K562 (cell line): ENCODE data around the gene CREB3L2. TPM values are rescaled to one million over a fixed set of nuclear protein-coding genes. Genes with fewer than 3 reads are reported as not detected.

ENCODE experiments used
- BRF1 ChIP-seq: IDR thresholded peaks from 3 replicates; pipeline ENCODE4 v1.6.1; 2011; ENCODE audit warnings: borderline replicate concordance, mild to moderate bottlenecking; ENCODE audit not compliant: insufficient read length; ENCODE audit errors: extremely low read depth
- DDX20 ChIP-seq: fragments of 450-650 bp; IDR thresholded peaks from 2 replicates; pipeline ENCODE4 v1.6.1; 2016; ENCODE audit warnings: missing genetic modification characterization, low read depth, mild to moderate bottlenecking, missing compliant biosample characterization, moderate library complexity
- ELF2 ChIP-seq: fragments of 250-450 bp; sonication (Bioruptor Pico); IDR thresholded peaks from 2 replicates; pipeline ENCODE4 v1.5.0; 2021; ENCODE audit warnings: mild to moderate bottlenecking
- ELK1 ChIP-seq: sonication (generic); formaldehyde crosslinking; IDR thresholded peaks from 2 replicates; pipeline ENCODE4 v1.8.1; 2022; ENCODE audit warnings: missing genetic modification reagents
- ESRRB ChIP-seq: fragments of 250-450 bp; sonication (Bioruptor Pico); IDR thresholded peaks from 2 replicates; pipeline ENCODE4 v1.5.0; 2020; ENCODE audit warnings: mild to moderate bottlenecking, moderate library complexity, borderline replicate concordance
- GATAD2B ChIP-seq: fragments of 450-650 bp; IDR thresholded peaks from 2 replicates; pipeline ENCODE4 v1.6.1; 2017; ENCODE audit warnings: mild to moderate bottlenecking, borderline replicate concordance
- ILF3 ChIP-seq: fragments of 450-650 bp; IDR thresholded peaks from 2 replicates; pipeline ENCODE4 v1.6.1; 2018; ENCODE audit warnings: antibody characterized with exemption, mild to moderate bottlenecking, moderate library complexity, borderline replicate concordance
- KLF16 ChIP-seq: IDR thresholded peaks from 2 replicates; pipeline ENCODE4 v1.6.1; 2016; ENCODE audit warnings: antibody characterized with exemption
- MAFF ChIP-seq: IDR thresholded peaks from 2 replicates; pipeline ENCODE4 v1.6.1; 2012; ENCODE audit warnings: low read length, improper control_type of control experiment
- MAFG ChIP-seq: fragments of 450-650 bp; conservative IDR thresholded peaks from 2 replicates; pipeline ENCODE4 v1.6.1; 2016; ENCODE audit warnings: missing genetic modification characterization, missing compliant biosample characterization
- MBD1 ChIP-seq: fragments of 250-450 bp; sonication (Bioruptor Pico); IDR thresholded peaks from 2 replicates; pipeline ENCODE4 v1.8.0; 2022; ENCODE audit warnings: inconsistent platforms
- NFATC3 ChIP-seq: fragments of 450-650 bp; IDR thresholded peaks from 2 replicates; pipeline ENCODE4 v1.6.1; 2017; ENCODE audit warnings: mild to moderate bottlenecking
- RAD21 ChIP-seq, 2 experiments: fragments of 250-450 bp in 1 of 2; fragments of 450-650 bp in 1 of 2; sonication (Bioruptor Pico) in 1 of 2; formaldehyde crosslinking in 1 of 2; IDR thresholded peaks in 1 of 2; conservative IDR thresholded peaks in 1 of 2; 2 replicates each; pipeline versions ENCODE4 v1.4.0 to v1.8.0; 2020 to 2022; ENCODE audit warnings: mild to moderate bottlenecking in 2 of 2, moderate library complexity in 1 of 2
- RB1 ChIP-seq: fragments of 450-650 bp; IDR thresholded peaks from 2 replicates; pipeline ENCODE4 v1.6.1; 2017; ENCODE audit warnings: low read depth, mild to moderate bottlenecking
- SIRT6 ChIP-seq: IDR thresholded peaks from one replicate; pipeline ENCODE4 v1.6.1; 2012; ENCODE audit warnings: low read depth, mild to moderate bottlenecking, control low read depth, inconsistent platforms, low read length, moderate library complexity
- SMAD3 ChIP-seq: fragments of 450-650 bp; formaldehyde crosslinking; conservative IDR thresholded peaks from 2 replicates; pipeline ENCODE4 v1.4.0; 2020; ENCODE audit warnings: mild to moderate bottlenecking
- SP2 ChIP-seq: IDR thresholded peaks from 2 replicates; pipeline ENCODE4 v1.6.1; 2011; ENCODE audit warnings: mild to moderate bottlenecking, low read depth, low read length, moderate library complexity; ENCODE audit not compliant: poor library complexity, severe bottlenecking; ENCODE audit errors: extremely low read depth
- STAG1 ChIP-seq: sonication (generic); formaldehyde crosslinking; IDR thresholded peaks from 2 replicates; pipeline ENCODE4 v1.5.0; 2020; ENCODE audit warnings: missing genetic modification reagents, borderline replicate concordance
- ZBTB8A ChIP-seq: fragments of 450-650 bp; IDR thresholded peaks from 2 replicates; pipeline ENCODE4 v1.6.1; 2018; ENCODE audit warnings: mild to moderate bottlenecking, moderate library complexity; ENCODE audit not compliant: partially characterized antibody
- ZNF561 ChIP-seq: fragments of 450-650 bp; formaldehyde crosslinking; conservative IDR thresholded peaks from 2 replicates; pipeline ENCODE4 v1.4.0; 2020; ENCODE audit warnings: mild to moderate bottlenecking, moderate library complexity
- ZNF589 ChIP-seq: fragments of 200-800 bp; sonication (Bioruptor generic); IDR thresholded peaks from 2 replicates; pipeline ENCODE4 v1.6.1; 2016; ENCODE audit warnings: low read depth, missing genetic modification characterization, missing compliant biosample characterization
- polyA plus RNA-seq, 8 experiments: library from polyadenylated mRNA; depleted of rRNA in 4 of 8; stranded (reverse) in 5 of 8; unstranded in 3 of 8; fragments of >200 nt; fragmentation: Nextera tagmentation in 2 of 8; fragmentation: Illumina TruSeq in 1 of 8; extraction: Ambion mirVana in 2 of 8; extraction: Trizol in 1 of 8; gene quantifications; 2 replicates each; pipeline versions ENCODE4 v1.2.1 to v1.2.3, GENCODE V29; 2011 to 2014; ENCODE audit warnings: inconsistent platforms in 1 of 8, missing spikeins in 1 of 8
- total RNA-seq, 7 experiments: library from RNA; depleted of rRNA in 6 of 7; stranded (reverse); fragments of >200 nt in 6 of 7; fragmentation: Illumina TruSeq in 2 of 7; extraction: Trizol in 2 of 7; gene quantifications; 2 replicates each; pipeline versions ENCODE4 v1.2.1 to v1.2.3, GENCODE V29; 2011 to 2021; ENCODE audit warnings: low replicate concordance in 1 of 7
- TF ChIP-seq, protein P1 (sequence below): fragments of 250-450 bp; sonication (Bioruptor Pico); IDR thresholded peaks from 2 replicates; pipeline ENCODE4 v1.8.0; 2021; ENCODE audit warnings: borderline replicate concordance, mild to moderate bottlenecking, moderate library complexity; ENCODE audit not compliant: poor library complexity, severe bottlenecking
- TF ChIP-seq, protein P2 (sequence below): fragments of 450-650 bp; IDR thresholded peaks from 2 replicates; pipeline ENCODE4 v1.6.1; 2016; ENCODE audit warnings: mild to moderate bottlenecking

CREB3L2 gene
- total and polyA plus RNA-seq, 9 of the 15 experiments (the other 6 are each of a cell fraction or from before 2014, with no cell fraction given) = 7.1 to 45.6 (median 15.8) TPM

GRCh38 chr7:138002096-138002827 lies 376 bp upstream of the CREB3L2 start (continued):
- no peak for TF ChIP-seq ZNF561 (CRISPR knock-in tag)
- no peak for TF ChIP-seq ILF3
- TF ChIP-seq SIRT6 = no peak
- no peak for TF ChIP-seq ZBTB8A
- no peak for TF ChIP-seq MAFG (tag)
- TF ChIP-seq NFATC3 = 0 out of 2 replicates have a peak, but pooled peaks have one; percentile 41
- TF ChIP-seq ELK1 (CRISPR knock-in tag) = no peak
- peak; percentile 70; the same call in 1 of the 2 replicates for TF ChIP-seq GATAD2B
- TF ChIP-seq MAFF = no peak
- no peak for TF ChIP-seq ESRRB (CRISPR knock-in tag)
- TF ChIP-seq, protein P1, sequence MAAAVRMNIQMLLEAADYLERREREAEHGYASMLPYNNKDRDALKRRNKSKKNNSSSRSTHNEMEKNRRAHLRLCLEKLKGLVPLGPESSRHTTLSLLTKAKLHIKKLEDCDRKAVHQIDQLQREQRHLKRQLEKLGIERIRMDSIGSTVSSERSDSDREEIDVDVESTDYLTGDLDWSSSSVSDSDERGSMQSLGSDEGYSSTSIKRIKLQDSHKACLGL = no peak
- no peak for TF ChIP-seq SMAD3 (CRISPR knock-in tag)
- TF ChIP-seq ZNF589 (CRISPR knock-in tag) = peak; percentile 76; the same call in 1 of the 2 replicates
- no peak; the same call in 1 of the 2 replicates for TF ChIP-seq KLF16
- peak; percentile 62 for TF ChIP-seq SP2
- TF ChIP-seq, protein P2, sequence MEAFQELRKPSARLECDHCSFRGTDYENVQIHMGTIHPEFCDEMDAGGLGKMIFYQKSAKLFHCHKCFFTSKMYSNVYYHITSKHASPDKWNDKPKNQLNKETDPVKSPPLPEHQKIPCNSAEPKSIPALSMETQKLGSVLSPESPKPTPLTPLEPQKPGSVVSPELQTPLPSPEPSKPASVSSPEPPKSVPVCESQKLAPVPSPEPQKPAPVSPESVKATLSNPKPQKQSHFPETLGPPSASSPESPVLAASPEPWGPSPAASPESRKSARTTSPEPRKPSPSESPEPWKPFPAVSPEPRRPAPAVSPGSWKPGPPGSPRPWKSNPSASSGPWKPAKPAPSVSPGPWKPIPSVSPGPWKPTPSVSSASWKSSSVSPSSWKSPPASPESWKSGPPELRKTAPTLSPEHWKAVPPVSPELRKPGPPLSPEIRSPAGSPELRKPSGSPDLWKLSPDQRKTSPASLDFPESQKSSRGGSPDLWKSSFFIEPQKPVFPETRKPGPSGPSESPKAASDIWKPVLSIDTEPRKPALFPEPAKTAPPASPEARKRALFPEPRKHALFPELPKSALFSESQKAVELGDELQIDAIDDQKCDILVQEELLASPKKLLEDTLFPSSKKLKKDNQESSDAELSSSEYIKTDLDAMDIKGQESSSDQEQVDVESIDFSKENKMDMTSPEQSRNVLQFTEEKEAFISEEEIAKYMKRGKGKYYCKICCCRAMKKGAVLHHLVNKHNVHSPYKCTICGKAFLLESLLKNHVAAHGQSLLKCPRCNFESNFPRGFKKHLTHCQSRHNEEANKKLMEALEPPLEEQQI = peak; percentile 84; the same call in 1 of the 2 replicates
- TF ChIP-seq DDX20 = no peak
- no peak for TF ChIP-seq ELF2 (CRISPR knock-in tag)
- TF ChIP-seq RAD21 (CRISPR knock-in tag; conservative IDR thresholded peaks at IDR 0.05 in 1 of 2, IDR thresholded peaks at IDR 0.05 in 1 of 2) = peak; percentile 53 to 64
- TF ChIP-seq BRF1 = no peak
- no peak for TF ChIP-seq STAG1 (CRISPR knock-in tag)
- no peak; the same call in 1 of the 2 replicates for TF ChIP-seq RB1
- peak; percentile 82; the same call in 1 of the 2 replicates for TF ChIP-seq MBD1 (CRISPR knock-in tag)
